ENCODE results near the gene COQ6. TPM values are rescaled to one million over a fixed set of nuclear protein-coding genes. Genes with fewer than 3 reads are reported as not detected.

The COQ6 gene
- total RNA-seq, 1 experiment from 2014 or later: 12.0 TPM

DNA sequence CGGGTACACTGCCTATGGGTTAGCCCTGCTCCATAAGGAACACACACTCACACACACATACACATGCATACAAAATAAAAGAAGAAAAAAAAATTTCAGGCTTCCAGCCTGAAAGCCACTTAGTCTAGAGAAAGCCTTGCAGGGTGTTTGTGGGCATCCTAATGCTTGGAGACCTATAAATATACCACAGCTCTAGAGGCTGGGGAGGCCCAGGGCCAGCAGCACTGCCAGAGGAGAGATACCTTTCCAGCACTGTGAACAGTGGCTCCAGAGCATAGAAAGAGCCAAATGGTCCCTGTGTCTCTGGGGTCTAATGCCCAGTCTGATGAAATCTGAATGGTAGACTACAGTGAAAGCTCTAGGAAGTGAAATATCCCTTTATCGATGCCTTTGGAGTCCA, 13.1 kb upstream of the COQ6 start:
- no peak overlapping the region for H3K4ac ChIP-seq (ENCODE audit: low read depth, low read length)
- no peak for DNase-seq
- no peak overlapping the region for H4K5ac ChIP-seq (ENCODE audit: insufficient read length, low read depth, low read length)
- Mint-ChIP-seq H3K36me3 (ENCODE audit: insufficient read depth in 1 of 3, low read depth in 3 of 3) (peaks cover 0 to 12% (median 2%) of the 10 kb centered on the region in 3 experiments; a peak in 5 of 7 replicates), H3K9me3 (no peaks in the 10 kb centered on the region), H3K4me1 (no peaks in the 10 kb centered on the region), H3K27me3 (ENCODE audit: low read depth) (no peaks in the 10 kb centered on the region), H3K27ac (no peak overlapping the region), H3K4me3 (no peak overlapping the region)
- H3K27ac ChIP-seq (ENCODE audit: insufficient read length, low read depth, low read length): no peak overlapping the region
- no peak overlapping the region for H3K56ac ChIP-seq (ENCODE audit: insufficient read length, low read depth, low read length)
- no peak overlapping the region for H2BK12ac ChIP-seq (ENCODE audit: insufficient read length, low read depth, low read length)
- no peak for TF ChIP-seq CTCF (conservative IDR thresholded peaks at IDR 0.05)
- H3K14ac ChIP-seq (ENCODE audit: insufficient read depth, low read length): no peak overlapping the region
- H3K18ac ChIP-seq (ENCODE audit: insufficient read length, low read depth, low read length): no peak overlapping the region
- no peak overlapping the region for H2AFZ ChIP-seq (ENCODE audit: low read length)
- no peaks in the 10 kb centered on the region for H3K9me3 ChIP-seq (ENCODE audit: control insufficient read depth, low read depth, low read length)
- H3K79me1 ChIP-seq (ENCODE audit: insufficient read depth, low read depth, low read length, poor library complexity, severe bottlenecking): no peaks in the 10 kb centered on the region
- H3K4me2 ChIP-seq (ENCODE audit: insufficient read depth, insufficient read length, low read length): no peak overlapping the region
- no peak overlapping the region for H2BK20ac ChIP-seq (ENCODE audit: low read depth, low read length, poor library complexity, severe bottlenecking)
- H2BK15ac ChIP-seq (ENCODE audit: low read depth, low read length): no peak overlapping the region
- WGBS (ENCODE audit: extremely low coverage, insufficient read length, low lambda C conversion rate): no CpG with 5 or more reads among the region's 2 CpGs
- H4K20me1 ChIP-seq (ENCODE audit: control insufficient read depth, insufficient read depth, insufficient read length): no peaks in the 10 kb centered on the region
- no peak overlapping the region for H4K8ac ChIP-seq (replicated peaks; ENCODE audit: insufficient read length, low read depth, low read length)
- no peak overlapping the region for H2BK5ac ChIP-seq (ENCODE audit: insufficient read length, low read length)
- no peak overlapping the region for H3K23ac ChIP-seq (ENCODE audit: insufficient read length, low read depth, low read length)
- H3K79me2 ChIP-seq (ENCODE audit: insufficient read depth, low read length): no peaks in the 10 kb centered on the region
- no peaks in the 10 kb centered on the region for H3K4me1 ChIP-seq (ENCODE audit: insufficient read depth, low read length)
- no peak overlapping the region for H2AK5ac ChIP-seq (ENCODE audit: insufficient read length, low read length)
- H4K91ac ChIP-seq (ENCODE audit: insufficient read length, low read depth, low read length): no peak overlapping the region
- H3T11ph ChIP-seq (ENCODE audit: low read length): no peak overlapping the region
- H3K23me2 ChIP-seq (ENCODE audit: insufficient read length, low read depth, low read length, poor library complexity, severe bottlenecking): no peaks in the 10 kb centered on the region
- H3K27me3 ChIP-seq (ENCODE audit: insufficient read depth, low read length): no peaks in the 10 kb centered on the region
- H2BK120ac ChIP-seq (ENCODE audit: low read depth, low read length, poor library complexity, severe bottlenecking): no peak overlapping the region
- H3K9ac ChIP-seq (ENCODE audit: extremely low read depth, insufficient read length, low read length): no peak overlapping the region
